ENCODE measurements around the gene C7orf33. TPM values are rescaled to one million over a fixed set of nuclear protein-coding genes. Genes with fewer than 3 reads are reported as not detected.

The C7orf33 gene
- total and polyA plus RNA-seq, 4 experiments from 2014 or later: not detected

DNA sequence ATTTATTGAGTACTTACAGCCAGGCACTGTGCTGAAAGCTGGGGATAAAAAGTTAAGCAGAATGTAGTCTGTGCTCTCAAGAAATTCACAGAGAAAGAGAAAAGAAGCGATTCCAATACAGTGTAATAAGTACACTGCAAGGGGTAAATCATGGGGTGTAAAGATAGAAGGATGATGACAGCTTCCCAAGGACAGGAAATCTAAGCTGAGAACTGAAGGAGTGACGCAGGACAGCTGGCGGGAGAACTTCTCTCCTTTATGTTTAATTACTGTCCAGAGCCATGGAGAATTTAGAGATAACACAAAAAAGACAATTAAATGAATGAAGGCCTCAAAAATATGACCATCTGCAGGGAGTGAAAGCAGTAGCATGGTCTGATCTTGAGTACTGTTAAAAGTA is 34.8 kb downstream of the C7orf33 start:
- intact Hi-C loops (cut with micrococcal nuclease): no loop called here
- CTCF ChIA-PET (ENCODE audit: partially characterized antibody): interaction anchor here (0.8 to 1.1 kb wide), 2 partner anchors 337 to 441 kb away, joined by 3 read pairs; no protein-coding TSS in a partner anchor
- no peak overlapping the region for H3K4me3 Mint-ChIP-seq

DNA sequence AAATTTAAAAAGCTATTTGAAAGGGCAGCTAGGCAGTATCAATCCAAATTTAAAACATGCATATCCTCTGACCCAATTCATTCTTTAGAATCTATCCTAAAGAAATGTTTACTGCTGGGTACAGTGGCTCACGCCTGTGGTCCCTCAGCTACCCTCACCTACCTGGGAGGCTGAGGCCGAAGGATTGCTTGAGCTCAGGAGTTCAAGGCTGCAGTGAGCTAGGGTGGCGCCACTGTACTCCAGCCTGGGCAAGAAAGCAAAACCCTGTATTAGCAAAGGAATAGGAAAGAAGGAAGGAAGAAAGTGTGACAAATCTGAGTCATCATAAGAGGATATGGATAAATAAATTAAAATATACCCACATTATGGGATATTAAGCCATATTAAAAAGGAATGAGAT is 36.3 kb downstream of the C7orf33 start:
- intact Hi-C loops (cut with micrococcal nuclease): no loop called here
- H3K27ac Mint-ChIP-seq: peak overlapping the region in 1 of 7 donors; percentile 3
- POLR2A ChIA-PET (ENCODE audit: partially characterized antibody): no interaction called here

More for the DNA sequence above, 34.8 kb downstream of the C7orf33 start:
- H3K27ac Mint-ChIP-seq: no peak overlapping the region
- Histone ChIP-seq H3K36me3 (ENCODE audit: insufficient read depth, low read length) (no peaks in the 10 kb centered on the region), H3K27ac (ENCODE audit: low read depth, low read length) (no peak overlapping the region), H3K4me3 (ENCODE audit: low read length in 2 of 2) (no peak overlapping the region), H3K4me1 (ENCODE audit: insufficient read depth, low read length) (peaks cover 31% of the 10 kb centered on the region), H3K27me3 (ENCODE audit: insufficient read depth, low read length) (no peaks in the 10 kb centered on the region), H3K9me3 (ENCODE audit: control insufficient read depth in 1 of 2, low read length in 2 of 2) (no peaks in the 10 kb centered on the region)
- peaks cover 0 to 5% (median 0%) of the 10 kb centered on the region in 8 donors for H3K9me3 Mint-ChIP-seq
- no peaks in the 10 kb centered on the region for H3K36me3 Mint-ChIP-seq
- DNase-seq: no peak
- POLR2A ChIA-PET (ENCODE audit: partially characterized antibody): no interaction called here
- H3K4me1 Mint-ChIP-seq: peaks cover 34 to 62% (median 44%) of the 10 kb centered on the region in 4 donors
- H3K27me3 Mint-ChIP-seq: peaks cover 12 to 14% of the 10 kb centered on the region in 2 donors

DNA sequence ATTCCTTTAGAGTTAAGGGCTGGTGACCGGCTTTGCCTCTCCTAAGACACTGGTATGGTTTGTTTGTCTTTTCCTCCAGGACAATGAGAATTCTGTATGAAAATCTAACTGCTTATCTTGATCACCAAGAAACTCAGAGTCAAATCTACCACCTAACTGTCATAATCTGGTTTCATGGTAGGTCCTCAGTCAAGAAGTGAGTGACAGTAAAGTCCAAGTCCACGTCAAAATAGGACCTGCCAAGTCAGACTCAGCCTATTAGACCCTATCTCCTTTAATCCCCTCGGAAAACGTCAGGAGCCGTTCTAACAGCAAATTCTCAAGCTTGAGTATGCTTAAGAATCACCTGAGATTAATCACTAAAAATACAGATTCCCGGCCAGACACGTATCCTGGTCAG is 37.4 kb downstream of the C7orf33 start:
- peak overlapping the region in 7 of 8 donors; percentile 27 to 71 (median 53) for H3K4me3 Mint-ChIP-seq
- peaks cover 4 to 7% of the 10 kb centered on the region in 2 donors for H3K27me3 Mint-ChIP-seq
- no peak overlapping the region for H3K4me3 ChIP-seq (ENCODE audit: low read length in 2 of 2)
- H3K9me3 ChIP-seq (ENCODE audit: control insufficient read depth in 1 of 2, low read length in 2 of 2): no peaks in the 10 kb centered on the region
- H3K9me3 Mint-ChIP-seq: peaks cover 0 to 3% (median under 1%) of the 10 kb centered on the region in 8 donors
- ChIA-PET POLR2A (ENCODE audit: partially characterized antibody) (interaction anchor here (1.0 to 1.2 kb wide), 2 partner anchors 70 to 71 kb away, joined by 4 to 5 read pairs; partner anchors contain the start of gene CUL1), CTCF (ENCODE audit: partially characterized antibody) (interaction anchor here (1.0 kb wide), 1 partner anchor 335 kb away, joined by 4 read pairs; no protein-coding TSS in a partner anchor)
- no peaks in the 10 kb centered on the region for H3K36me3 Mint-ChIP-seq
- peak overlapping the region in 5 of 7 donors; percentile 13 to 83 (median 40) for H3K27ac Mint-ChIP-seq
- intact Hi-C loops (cut with micrococcal nuclease): loop anchor here (1.0 kb wide), 1 partner anchor 70 kb away; the partner anchor contains the start of gene CUL1
- H3K27me3 ChIP-seq (ENCODE audit: insufficient read depth, low read length): no peaks in the 10 kb centered on the region
- peaks cover 33 to 66% (median 43%) of the 10 kb centered on the region in 4 donors for H3K4me1 Mint-ChIP-seq
- H3K36me3 ChIP-seq (ENCODE audit: insufficient read depth, low read length): no peaks in the 10 kb centered on the region
- H3K4me1 ChIP-seq (ENCODE audit: insufficient read depth, low read length): peaks cover 33% of the 10 kb centered on the region
- no peak overlapping the region for H3K27ac ChIP-seq (ENCODE audit: low read depth, low read length)
- DNase-seq: no peak

More for the DNA sequence above, 36.3 kb downstream of the C7orf33 start:
- no peak for DNase-seq
- Mint-ChIP-seq H3K36me3 (no peaks in the 10 kb centered on the region), H3K9me3 (peaks cover 0 to 3% (median 0%) of the 10 kb centered on the region in 8 donors), H3K27me3 (peaks cover 4 to 5% of the 10 kb centered on the region in 2 donors), H3K4me1 (peaks cover 28 to 57% (median 41%) of the 10 kb centered on the region in 4 donors), H3K4me3 (no peak overlapping the region)
- Histone ChIP-seq H3K36me3 (ENCODE audit: insufficient read depth, low read length) (no peaks in the 10 kb centered on the region), H3K4me3 (ENCODE audit: low read length in 2 of 2) (no peak overlapping the region), H3K27me3 (ENCODE audit: insufficient read depth, low read length) (no peaks in the 10 kb centered on the region), H3K27ac (ENCODE audit: low read depth, low read length) (no peak overlapping the region), H3K9me3 (ENCODE audit: control insufficient read depth in 1 of 2, low read length in 2 of 2) (no peaks in the 10 kb centered on the region), H3K4me1 (ENCODE audit: insufficient read depth, low read length) (peaks cover 31% of the 10 kb centered on the region)
- CTCF ChIA-PET (ENCODE audit: partially characterized antibody): interaction anchor here (0.8 to 1.0 kb wide), 4 partner anchors 52 to 336 kb away, joined by 3 read pairs; no protein-coding TSS in a partner anchor

- Mint-ChIP-seq H3K4me3 (no peak overlapping the region), H3K36me3 (no peaks in the 10 kb centered on the region), H3K27ac (no peak overlapping the region), H3K27me3 (peaks cover 3 to 4% of the 10 kb centered on the region in 2 donors), H3K9me3 (peaks cover 0 to 8% (median 3%) of the 10 kb centered on the region in 8 donors), H3K4me1 (peaks cover 36 to 62% (median 46%) of the 10 kb centered on the region in 4 donors)
- Histone ChIP-seq H3K9me3 (ENCODE audit: control insufficient read depth in 1 of 2, low read length in 2 of 2) (no peaks in the 10 kb centered on the region), H3K36me3 (ENCODE audit: insufficient read depth, low read length) (no peaks in the 10 kb centered on the region), H3K4me3 (ENCODE audit: low read length in 2 of 2) (no peak overlapping the region), H3K27me3 (ENCODE audit: insufficient read depth, low read length) (no peaks in the 10 kb centered on the region), H3K27ac (ENCODE audit: low read depth, low read length) (no peak overlapping the region), H3K4me1 (ENCODE audit: insufficient read depth, low read length) (peaks cover 40% of the 10 kb centered on the region)
- POLR2A ChIA-PET (ENCODE audit: partially characterized antibody): no interaction called here
- no peak for DNase-seq
- intact Hi-C loops (cut with micrococcal nuclease): no loop called here
- CTCF ChIA-PET (ENCODE audit: partially characterized antibody): no interaction called here
These were observed 39.5 kb downstream of the C7orf33 start for GRCh38 chr7:148630078-148630477.

DNA sequence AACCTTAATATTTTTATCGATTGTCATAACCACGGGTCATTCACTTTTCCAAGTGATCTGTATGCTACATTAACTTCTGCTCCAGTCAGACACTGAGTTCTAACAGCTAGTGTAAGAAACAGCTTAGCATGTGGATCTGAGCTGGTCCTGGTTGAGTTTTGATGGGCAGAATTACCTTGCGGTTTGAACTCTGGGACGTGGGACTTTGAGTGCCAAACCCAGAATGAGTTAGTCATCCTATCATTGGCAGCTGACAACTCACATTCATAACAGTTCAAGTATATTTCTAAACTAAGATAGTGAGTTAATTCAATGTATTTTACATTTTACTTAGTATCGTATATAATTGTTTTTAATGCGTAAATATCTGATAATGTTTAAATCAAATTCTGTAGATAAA is 43.2 kb downstream of the C7orf33 start:
- Histone ChIP-seq H3K36me3 (ENCODE audit: insufficient read depth, low read length) (no peaks in the 10 kb centered on the region), H3K4me3 (ENCODE audit: low read length in 2 of 2) (no peak overlapping the region), H3K27me3 (ENCODE audit: insufficient read depth, low read length) (no peaks in the 10 kb centered on the region), H3K27ac (ENCODE audit: low read depth, low read length) (no peak overlapping the region), H3K4me1 (ENCODE audit: insufficient read depth, low read length) (peaks cover 18% of the 10 kb centered on the region), H3K9me3 (ENCODE audit: control insufficient read depth in 1 of 2, low read length in 2 of 2) (no peaks in the 10 kb centered on the region)
- ChIA-PET POLR2A (ENCODE audit: partially characterized antibody) (interaction anchor here (0.6 kb wide), 1 partner anchor 250 kb away, joined by 3 read pairs; the partner anchor contains the start of gene EZH2), CTCF (ENCODE audit: partially characterized antibody) (no interaction called here)
- peaks cover 22 to 33% (median 25%) of the 10 kb centered on the region in 4 donors for H3K4me1 Mint-ChIP-seq
- peaks cover 0 to 2% of the 10 kb centered on the region in 2 donors for H3K27me3 Mint-ChIP-seq
- H3K9me3 Mint-ChIP-seq: peaks cover 0 to 8% (median 3%) of the 10 kb centered on the region in 8 donors
- intact Hi-C loops (cut with micrococcal nuclease): no loop called here
- no peaks in the 10 kb centered on the region for H3K36me3 Mint-ChIP-seq
- peak overlapping the region in 3 of 8 donors; percentile 12 to 57 (median 41) for H3K4me3 Mint-ChIP-seq
- H3K27ac Mint-ChIP-seq: no peak overlapping the region
- DNase-seq: no peak

- no peak for DNase-seq
- H3K4me1 Mint-ChIP-seq: peaks cover 10 to 14% (median 12%) of the 10 kb centered on the region in 4 donors
- no peak overlapping the region for H3K27ac ChIP-seq (ENCODE audit: low read depth, low read length)
- ChIA-PET POLR2A (ENCODE audit: partially characterized antibody) (no interaction called here), CTCF (ENCODE audit: partially characterized antibody) (no interaction called here)
- H3K9me3 Mint-ChIP-seq: peaks cover 0 to 8% (median 3%) of the 10 kb centered on the region in 8 donors
- H3K36me3 Mint-ChIP-seq: no peaks in the 10 kb centered on the region
- no peak overlapping the region for H3K27ac Mint-ChIP-seq
- intact Hi-C loops (cut with micrococcal nuclease): no loop called here
- no peaks in the 10 kb centered on the region for H3K36me3 ChIP-seq (ENCODE audit: insufficient read depth, low read length)
- H3K4me3 Mint-ChIP-seq: no peak overlapping the region
- H3K27me3 ChIP-seq (ENCODE audit: insufficient read depth, low read length): no peaks in the 10 kb centered on the region
- peaks cover 9% of the 10 kb centered on the region for H3K4me1 ChIP-seq (ENCODE audit: insufficient read depth, low read length)
- H3K9me3 ChIP-seq (ENCODE audit: control insufficient read depth in 1 of 2, low read length in 2 of 2): no peaks in the 10 kb centered on the region
- no peak overlapping the region for H3K4me3 ChIP-seq (ENCODE audit: low read length in 2 of 2)
- peaks cover 0 to under 1% of the 10 kb centered on the region in 2 donors for H3K27me3 Mint-ChIP-seq
These were observed 46.5 kb downstream of the C7orf33 start for GRCh38 chr7:148637094-148637493.

DNA sequence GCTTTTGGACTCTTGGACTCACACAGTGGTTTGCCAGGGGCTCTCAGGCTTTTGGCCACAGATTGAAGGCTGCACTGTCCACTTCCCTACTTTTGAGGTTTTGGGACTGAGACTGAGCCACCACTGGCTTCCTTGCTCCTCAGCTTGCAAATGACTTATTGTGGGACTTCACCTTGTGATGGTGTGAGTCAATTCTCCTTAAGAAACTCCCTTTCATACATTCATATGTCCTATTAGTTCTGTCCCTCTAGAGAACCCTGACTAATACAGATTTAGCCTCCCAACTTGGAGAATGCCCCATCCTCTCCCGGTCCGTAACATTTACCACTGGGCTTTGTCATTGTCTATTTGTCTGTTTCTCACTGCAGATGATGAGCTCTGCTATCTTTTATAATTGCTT is 55.3 kb downstream of the C7orf33 start:
- CTCF ChIA-PET (ENCODE audit: partially characterized antibody): no interaction called here
- Histone ChIP-seq H3K4me1 (ENCODE audit: insufficient read depth, low read length) (no peaks in the 10 kb centered on the region), H3K4me3 (ENCODE audit: low read length in 2 of 2) (no peak overlapping the region), H3K27ac (ENCODE audit: low read depth, low read length) (no peak overlapping the region), H3K36me3 (ENCODE audit: insufficient read depth, low read length) (no peaks in the 10 kb centered on the region), H3K9me3 (ENCODE audit: control insufficient read depth in 1 of 2, low read length in 2 of 2) (no peaks in the 10 kb centered on the region), H3K27me3 (ENCODE audit: insufficient read depth, low read length) (no peaks in the 10 kb centered on the region)
- no peaks in the 10 kb centered on the region for H3K9me3 Mint-ChIP-seq
- no peak for DNase-seq
- intact Hi-C loops (cut with micrococcal nuclease): no loop called here
- H3K27ac Mint-ChIP-seq: no peak overlapping the region
- POLR2A ChIA-PET (ENCODE audit: partially characterized antibody): no interaction called here
- no peak overlapping the region for H3K4me3 Mint-ChIP-seq
- peaks cover 2 to 3% of the 10 kb centered on the region in 2 donors for H3K27me3 Mint-ChIP-seq
- H3K36me3 Mint-ChIP-seq: no peaks in the 10 kb centered on the region
- no peaks in the 10 kb centered on the region for H3K4me1 Mint-ChIP-seq

Data from CD4-positive, alpha-beta memory T cell (primary cell).